ENCODE results near the gene SETD4.

The SETD4 gene

GRCh38 chr21:36021251-36021837, 39.0 kb downstream of the SETD4 start:
- Histone ChIP-seq H2AFZ (ENCODE audit: low read depth, low read length) (no peak overlapping the region), H2BK15ac (ENCODE audit: low read depth, poor library complexity, severe bottlenecking) (no peak overlapping the region), H4K91ac (ENCODE audit: low read length) (no peak overlapping the region), H3K79me1 (replicated peaks; ENCODE audit: low read length, poor library complexity, severe bottlenecking) (no peaks in the 10 kb centered on the region), H3K14ac (ENCODE audit: low read length in 2 of 2) (no peak overlapping the region), H3K36me3 (ENCODE audit: control insufficient read depth in 1 of 2, insufficient read depth in 2 of 2, low read depth in 1 of 2, low read length in 2 of 2) (no peaks in the 10 kb centered on the region), H3K18ac (ENCODE audit: low read depth in 1 of 2, low read length in 2 of 2) (no peak overlapping the region), H3K9me3 (ENCODE audit: control insufficient read depth, low read length) (no peaks in the 10 kb centered on the region), H3K4me2 (ENCODE audit: low read length, poor library complexity, severe bottlenecking) (no peak overlapping the region), H3K4me1 (ENCODE audit: control insufficient read depth, insufficient read depth, low read depth, low read length) (no peaks in the 10 kb centered on the region), H3K27ac (ENCODE audit: low read length, poor library complexity, severe bottlenecking) (no peak overlapping the region), H4K8ac (ENCODE audit: low read length) (no peak overlapping the region), H3K27me3 (ENCODE audit: control insufficient read depth in 1 of 2, insufficient read depth in 1 of 2, low read length in 2 of 2) (no peaks in the 10 kb centered on the region), H3K4me3 (ENCODE audit: insufficient read depth in 1 of 2, low read depth in 1 of 2, low read length in 2 of 2) (no peak overlapping the region), H2AK5ac (ENCODE audit: low read length, severe bottlenecking) (no peak overlapping the region), H3K9ac (ENCODE audit: low read length) (no peak overlapping the region), H3K4ac (ENCODE audit: low read depth in 1 of 2, low read length in 2 of 2) (no peak overlapping the region), H3K23ac (ENCODE audit: low read length in 2 of 2) (no peak overlapping the region), H2BK5ac (ENCODE audit: low read depth, low read length, poor library complexity, severe bottlenecking) (no peak overlapping the region), H2BK12ac (ENCODE audit: low read length in 2 of 2) (no peak overlapping the region), H2BK120ac (ENCODE audit: low read depth, low read length) (no peak overlapping the region)
- DNase-seq, result no peak
- 93% methylated on average over 9 of the region's 11 CpGs for WGBS

- H3K27ac ChIP-seq (ENCODE audit: low read length, poor library complexity, severe bottlenecking), result no peak overlapping the region
- H3K14ac ChIP-seq (ENCODE audit: low read length in 2 of 2), result no peak overlapping the region
- H3K27me3 ChIP-seq (ENCODE audit: control insufficient read depth in 1 of 2, insufficient read depth in 1 of 2, low read length in 2 of 2), result no peaks in the 10 kb centered on the region
- H3K4me1 ChIP-seq (ENCODE audit: control insufficient read depth, insufficient read depth, low read depth, low read length), result no peaks in the 10 kb centered on the region
- H3K9ac ChIP-seq (ENCODE audit: low read length), result peak overlapping the region; percentile 30
- H3K4me3 ChIP-seq (ENCODE audit: insufficient read depth in 1 of 2, low read depth in 1 of 2, low read length in 2 of 2), result peak overlapping the region in 1 of 2 experiments; percentile 16
- H3K36me3 ChIP-seq (ENCODE audit: control insufficient read depth in 1 of 2, insufficient read depth in 2 of 2, low read depth in 1 of 2, low read length in 2 of 2), result no peaks in the 10 kb centered on the region
- H3K79me1 ChIP-seq (replicated peaks; ENCODE audit: low read length, poor library complexity, severe bottlenecking), result no peaks in the 10 kb centered on the region
- H2BK15ac ChIP-seq (ENCODE audit: low read depth, poor library complexity, severe bottlenecking), result no peak overlapping the region
- no peak overlapping the region for H2AK5ac ChIP-seq (ENCODE audit: low read length, severe bottlenecking)
- H4K91ac ChIP-seq (ENCODE audit: low read length), result no peak overlapping the region
- H3K23ac ChIP-seq (ENCODE audit: low read length in 2 of 2), result no peak overlapping the region
- H3K4ac ChIP-seq (ENCODE audit: low read depth in 1 of 2, low read length in 2 of 2), result no peak overlapping the region
- H2BK12ac ChIP-seq (ENCODE audit: low read length in 2 of 2), result no peak overlapping the region
- H2BK120ac ChIP-seq (ENCODE audit: low read depth, low read length), result no peak overlapping the region
- H3K9me3 ChIP-seq (ENCODE audit: control insufficient read depth, low read length), result no peaks in the 10 kb centered on the region
- no peak overlapping the region for H3K4me2 ChIP-seq (ENCODE audit: low read length, poor library complexity, severe bottlenecking)
- H2AFZ ChIP-seq (ENCODE audit: low read depth, low read length), result no peak overlapping the region
- H3K18ac ChIP-seq (ENCODE audit: low read depth in 1 of 2, low read length in 2 of 2), result no peak overlapping the region
- 100% methylated on average over 3 of the region's 5 CpGs for WGBS
- H2BK5ac ChIP-seq (ENCODE audit: low read depth, low read length, poor library complexity, severe bottlenecking), result no peak overlapping the region
- H4K8ac ChIP-seq (ENCODE audit: low read length), result no peak overlapping the region
- DNase-seq, result no peak
These were observed 45.3 kb downstream of the SETD4 start for GRCh38 chr21:36015045-36015444.

- Histone ChIP-seq H3K36me3 (ENCODE audit: control insufficient read depth in 1 of 2, insufficient read depth in 2 of 2, low read depth in 1 of 2, low read length in 2 of 2) (no peaks in the 10 kb centered on the region), H2BK120ac (ENCODE audit: low read depth, low read length) (no peak overlapping the region), H3K4me1 (ENCODE audit: control insufficient read depth, insufficient read depth, low read depth, low read length) (no peaks in the 10 kb centered on the region), H3K23ac (ENCODE audit: low read length in 2 of 2) (no peak overlapping the region), H4K8ac (ENCODE audit: low read length) (no peak overlapping the region), H3K9ac (ENCODE audit: low read length) (no peak overlapping the region), H3K27me3 (ENCODE audit: control insufficient read depth in 1 of 2, insufficient read depth in 1 of 2, low read length in 2 of 2) (no peaks in the 10 kb centered on the region), H3K14ac (ENCODE audit: low read length in 2 of 2) (no peak overlapping the region), H2BK12ac (ENCODE audit: low read length in 2 of 2) (no peak overlapping the region), H3K9me3 (ENCODE audit: control insufficient read depth, low read length) (no peaks in the 10 kb centered on the region), H3K4ac (ENCODE audit: low read depth in 1 of 2, low read length in 2 of 2) (no peak overlapping the region), H2AFZ (ENCODE audit: low read depth, low read length) (no peak overlapping the region), H3K18ac (ENCODE audit: low read depth in 1 of 2, low read length in 2 of 2) (no peak overlapping the region), H4K91ac (ENCODE audit: low read length) (no peak overlapping the region), H3K4me3 (ENCODE audit: insufficient read depth in 1 of 2, low read depth in 1 of 2, low read length in 2 of 2) (no peak overlapping the region), H3K79me1 (replicated peaks; ENCODE audit: low read length, poor library complexity, severe bottlenecking) (no peaks in the 10 kb centered on the region), H3K27ac (ENCODE audit: low read length, poor library complexity, severe bottlenecking) (no peak overlapping the region), H3K4me2 (ENCODE audit: low read length, poor library complexity, severe bottlenecking) (no peak overlapping the region), H2BK5ac (ENCODE audit: low read depth, low read length, poor library complexity, severe bottlenecking) (no peak overlapping the region), H2AK5ac (ENCODE audit: low read length, severe bottlenecking) (no peak overlapping the region), H2BK15ac (ENCODE audit: low read depth, poor library complexity, severe bottlenecking) (no peak overlapping the region)
- DNase-seq, result no peak
- 95% methylated on average over 1 of the region's 2 CpGs for whole genome bisulfite sequencing
These were observed 49.5 kb downstream of the SETD4 start for GRCh38 chr21:36010801-36011200.

- Histone ChIP-seq H4K91ac (ENCODE audit: low read length) (no peak overlapping the region), H2BK120ac (ENCODE audit: low read depth, low read length) (no peak overlapping the region), H3K9me3 (ENCODE audit: control insufficient read depth, low read length) (no peaks in the 10 kb centered on the region), H3K36me3 (ENCODE audit: control insufficient read depth in 1 of 2, insufficient read depth in 2 of 2, low read depth in 1 of 2, low read length in 2 of 2) (no peaks in the 10 kb centered on the region), H3K4me3 (ENCODE audit: insufficient read depth in 1 of 2, low read depth in 1 of 2, low read length in 2 of 2) (no peak overlapping the region), H4K8ac (ENCODE audit: low read length) (no peak overlapping the region), H3K23ac (ENCODE audit: low read length in 2 of 2) (no peak overlapping the region), H2BK12ac (ENCODE audit: low read length in 2 of 2) (no peak overlapping the region), H2BK5ac (ENCODE audit: low read depth, low read length, poor library complexity, severe bottlenecking) (no peak overlapping the region), H3K18ac (ENCODE audit: low read depth in 1 of 2, low read length in 2 of 2) (no peak overlapping the region), H3K4me2 (ENCODE audit: low read length, poor library complexity, severe bottlenecking) (no peak overlapping the region), H3K9ac (ENCODE audit: low read length) (no peak overlapping the region), H3K4me1 (ENCODE audit: control insufficient read depth, insufficient read depth, low read depth, low read length) (no peaks in the 10 kb centered on the region), H3K27me3 (ENCODE audit: control insufficient read depth in 1 of 2, insufficient read depth in 1 of 2, low read length in 2 of 2) (no peaks in the 10 kb centered on the region), H3K79me1 (replicated peaks; ENCODE audit: low read length, poor library complexity, severe bottlenecking) (no peaks in the 10 kb centered on the region), H2AFZ (ENCODE audit: low read depth, low read length) (no peak overlapping the region), H3K14ac (ENCODE audit: low read length in 2 of 2) (no peak overlapping the region), H3K4ac (ENCODE audit: low read depth in 1 of 2, low read length in 2 of 2) (no peak overlapping the region), H3K27ac (ENCODE audit: low read length, poor library complexity, severe bottlenecking) (no peak overlapping the region), H2BK15ac (ENCODE audit: low read depth, poor library complexity, severe bottlenecking) (no peak overlapping the region), H2AK5ac (ENCODE audit: low read length, severe bottlenecking) (no peak overlapping the region)
- WGBS, result 92% methylated on average over 2 of the region's 2 CpGs
- no peak for DNase-seq
These were observed 51.8 kb downstream of the SETD4 start for GRCh38 chr21:36008505-36008904.
